ENCODE data around the gene CHERP. TPM values are rescaled to one million over a fixed set of nuclear protein-coding genes. Genes with fewer than 3 reads are reported as not detected.
A peak's percentile ranks its signal among the peaks of the same experiment; 100 is the strongest.
"Not testable (repeated sequence)": the region's sequence is repeated elsewhere in the genome, so short reads cannot be mapped to it uniquely, and the experiment has no call there.

The CHERP gene
- total and polyA plus RNA-seq, 7 experiments from 2014 or later: 10.4 to 80.7 (median 60.4) TPM

DNA sequence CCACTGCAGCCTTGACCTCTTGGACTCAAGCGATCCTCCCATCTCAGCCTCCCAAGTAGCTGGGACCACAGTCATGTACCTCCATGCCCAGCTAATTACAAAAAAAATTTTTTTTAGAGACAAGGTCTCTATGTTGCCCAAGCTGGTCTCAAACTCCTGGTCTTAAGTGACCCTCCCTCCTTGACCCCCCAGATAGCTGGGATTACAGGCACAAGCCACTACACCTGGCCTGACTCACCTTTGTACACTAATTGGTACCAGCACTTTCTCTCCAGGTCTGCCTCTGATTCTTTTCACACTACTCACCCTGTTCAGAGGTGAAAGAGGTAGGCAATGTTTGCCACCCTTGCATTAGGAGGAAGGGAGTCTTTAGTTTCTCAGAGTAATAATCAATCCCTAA lies 64.9 kb downstream of the CHERP start:
- H3K27ac Mint-ChIP-seq: no peak overlapping the region
- POLR2A ChIA-PET: no interaction called here
- intact Hi-C loops (cut with micrococcal nuclease): no loop called here
- H3K4me3 Mint-ChIP-seq: no peak overlapping the region
- peaks cover 0 to 4% (median 0%) of the 10 kb centered on the region in 11 donors for H3K9me3 Mint-ChIP-seq
- Histone ChIP-seq H3K36me3 (ENCODE audit: control insufficient read depth in 2 of 3, insufficient read depth in 3 of 3, low read length in 3 of 3) (no peaks in the 10 kb centered on the region), H3K4me3 (ENCODE audit: low read length) (no peak overlapping the region), H3K4me1 (ENCODE audit: control insufficient read depth in 2 of 2, insufficient read depth in 2 of 2, low read length in 2 of 2) (no peaks in the 10 kb centered on the region), H3K27me3 (ENCODE audit: control insufficient read depth in 2 of 2, insufficient read depth in 2 of 2, low read length in 2 of 2) (no peaks in the 10 kb centered on the region), H3K27ac (ENCODE audit: low read depth, low read length) (no peak overlapping the region), H3K9me3 (ENCODE audit: control insufficient read depth in 2 of 3, low read length in 3 of 3) (no peaks in the 10 kb centered on the region)
- H3K27me3 Mint-ChIP-seq: peaks cover 0 to 6% (median 0%) of the 10 kb centered on the region in 5 donors
- no peak for DNase-seq
- no peak for ATAC-seq
- no peaks in the 10 kb centered on the region for H3K4me1 Mint-ChIP-seq
- peaks cover 0 to 3% (median 0%) of the 10 kb centered on the region in 5 donors for H3K36me3 Mint-ChIP-seq
- CTCF ChIA-PET: no interaction called here

DNA sequence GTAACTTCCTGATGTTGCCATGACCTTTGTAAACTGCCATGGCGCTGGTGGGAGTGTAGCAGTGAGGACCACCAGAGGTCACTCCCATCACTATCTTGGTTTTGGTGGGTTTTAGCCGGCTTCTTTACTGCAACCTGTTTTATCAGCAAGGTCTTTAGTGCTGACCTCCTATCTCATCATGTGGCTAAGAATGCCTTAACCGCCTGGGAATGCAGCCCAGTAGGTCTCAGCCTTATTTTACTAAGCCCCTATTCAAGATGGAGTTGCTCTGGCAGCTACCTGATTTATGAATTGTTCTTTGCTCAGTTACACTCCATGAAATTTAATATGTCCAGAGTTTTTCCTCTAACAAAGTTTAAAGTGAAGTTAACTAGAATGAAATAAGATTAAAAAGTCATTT lies 65.8 kb downstream of the CHERP start:
- H3K36me3 Mint-ChIP-seq: peaks cover 0 to 3% (median 0%) of the 10 kb centered on the region in 5 donors
- no peaks in the 10 kb centered on the region for H3K27me3 ChIP-seq (ENCODE audit: control insufficient read depth in 2 of 2, insufficient read depth in 2 of 2, low read length in 2 of 2)
- H3K4me1 Mint-ChIP-seq: no peaks in the 10 kb centered on the region
- ChIA-PET CTCF (no interaction called here), POLR2A (no interaction called here)
- H3K27ac Mint-ChIP-seq: peak overlapping the region in 1 of 9 donors; percentile 10
- no peaks in the 10 kb centered on the region for H3K36me3 ChIP-seq (ENCODE audit: control insufficient read depth in 2 of 3, insufficient read depth in 3 of 3, low read length in 3 of 3)
- H3K27ac ChIP-seq (ENCODE audit: low read depth, low read length): no peak overlapping the region
- ATAC-seq (no peak), DNase-seq (no peak)
- no peak overlapping the region for H3K4me3 ChIP-seq (ENCODE audit: low read length)
- H3K4me1 ChIP-seq (ENCODE audit: control insufficient read depth in 2 of 2, insufficient read depth in 2 of 2, low read length in 2 of 2): no peaks in the 10 kb centered on the region
- no peaks in the 10 kb centered on the region for H3K9me3 ChIP-seq (ENCODE audit: control insufficient read depth in 2 of 3, low read length in 3 of 3)
- peaks cover 0 to 6% (median 0%) of the 10 kb centered on the region in 5 donors for H3K27me3 Mint-ChIP-seq
- peaks cover 0 to 4% (median 0%) of the 10 kb centered on the region in 11 donors for H3K9me3 Mint-ChIP-seq
- H3K4me3 Mint-ChIP-seq: no peak overlapping the region
- intact Hi-C loops (cut with micrococcal nuclease): no loop called here

DNA sequence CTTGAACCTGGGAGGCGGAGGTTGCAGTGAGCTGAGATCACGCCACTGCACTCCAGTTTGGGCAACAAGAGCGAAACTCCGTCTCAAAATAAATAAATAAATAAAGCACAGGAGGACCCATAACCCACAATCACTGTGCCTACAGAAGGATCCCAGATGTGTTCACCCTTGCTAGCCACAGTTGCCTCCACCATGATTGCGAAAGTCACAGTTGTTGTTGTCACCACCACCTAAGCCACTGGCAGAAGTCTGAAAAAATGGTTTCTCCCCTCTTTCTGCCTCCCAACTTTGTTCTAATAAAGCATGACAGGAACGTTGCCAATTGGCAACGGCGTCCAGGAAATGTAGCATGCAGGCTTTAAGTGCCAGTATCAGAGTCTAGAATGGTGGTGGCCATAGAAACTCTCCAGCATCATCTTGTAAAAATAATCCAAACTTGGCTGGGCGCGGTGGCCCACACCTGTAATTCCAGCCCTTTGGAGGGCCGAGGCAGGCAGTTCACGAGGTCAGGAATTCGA lies 68.3 kb downstream of the CHERP start:
- H3K4me1 ChIP-seq (ENCODE audit: control insufficient read depth in 2 of 2, insufficient read depth in 2 of 2, low read length in 2 of 2): peaks cover 5 to 15% of the 10 kb centered on the region in 2 donors
- Mint-ChIP-seq H3K4me3 (peak overlapping the region in 3 of 10 donors; percentile 8 to 55 (median 29)), H3K9me3 (peaks cover 0 to 4% (median 0%) of the 10 kb centered on the region in 11 donors), H3K36me3 (peaks cover 0 to 4% (median 0%) of the 10 kb centered on the region in 5 donors), H3K27me3 (peaks cover 0 to 6% (median 0%) of the 10 kb centered on the region in 5 donors), H3K27ac (no peak overlapping the region), H3K4me1 (peaks cover 10 to 24% (median 20%) of the 10 kb centered on the region in 7 donors)
- no peaks in the 10 kb centered on the region for H3K27me3 ChIP-seq (ENCODE audit: control insufficient read depth in 2 of 2, insufficient read depth in 2 of 2, low read length in 2 of 2)
- H3K27ac ChIP-seq (ENCODE audit: low read depth, low read length): no peak overlapping the region
- ChIA-PET CTCF (no interaction called here), POLR2A (no interaction called here)
- DNase-seq (no peak), ATAC-seq (no peak)
- intact Hi-C loops (cut with micrococcal nuclease): loop anchor here (2.0 to 5.0 kb wide), 4 partner anchors 68 to 1097 kb away; partner anchors contain the start of genes AKAP8 (in 1 of the 2), AP1M1 (in 1 of the 2), CHERP (in 1 of the 2) and SLC35E1 (in 1 of the 2)
- no peaks in the 10 kb centered on the region for H3K9me3 ChIP-seq (ENCODE audit: control insufficient read depth in 2 of 3, low read length in 3 of 3)
- no peak overlapping the region for H3K4me3 ChIP-seq (ENCODE audit: low read length)
- peaks cover 0 to 3% (median 0%) of the 10 kb centered on the region in 3 experiments for H3K36me3 ChIP-seq (ENCODE audit: control insufficient read depth in 2 of 3, insufficient read depth in 3 of 3, low read length in 3 of 3)

DNA sequence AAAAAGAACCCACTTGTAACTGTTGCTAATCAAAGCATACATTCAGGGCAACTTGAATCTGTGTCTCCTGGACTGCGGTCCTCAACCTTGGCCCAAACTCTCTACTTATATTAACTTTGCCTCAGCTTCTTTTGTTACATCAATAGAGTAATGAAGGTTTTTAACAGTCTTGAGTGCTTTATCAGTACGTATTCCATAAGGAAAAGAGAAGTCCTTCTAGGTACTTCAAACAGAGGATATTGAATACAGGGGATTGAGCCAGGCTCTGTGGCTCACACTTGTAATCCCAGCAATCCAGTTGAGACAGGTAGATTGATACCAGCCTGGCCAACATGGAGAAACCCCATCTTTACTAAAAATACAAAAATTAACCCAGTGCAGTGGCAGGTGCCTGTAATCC lies 69.2 kb downstream of the CHERP start:
- H3K36me3 ChIP-seq (ENCODE audit: control insufficient read depth in 2 of 3, insufficient read depth in 3 of 3, low read length in 3 of 3): peaks cover 0 to 3% (median 0%) of the 10 kb centered on the region in 3 experiments
- H3K27me3 Mint-ChIP-seq: peaks cover 0 to 6% (median 0%) of the 10 kb centered on the region in 5 donors
- peaks cover 5 to 15% of the 10 kb centered on the region in 2 donors for H3K4me1 ChIP-seq (ENCODE audit: control insufficient read depth in 2 of 2, insufficient read depth in 2 of 2, low read length in 2 of 2)
- ChIA-PET POLR2A (interaction anchor here (0.6 to 0.7 kb wide), 5 partner anchors 9 to 1060 kb away, joined by 3 read pairs; partner anchors contain the start of genes C19orf44 and CALR3), CTCF (no interaction called here)
- intact Hi-C loops (cut with micrococcal nuclease): loop anchor here (1.0 to 5.0 kb wide), 7 partner anchors 23 to 1096 kb away; partner anchors contain the start of genes C19orf44 (in 2 of the 2), CALR3 (in 2 of the 2), MED26 (in 2 of the 2) and AKAP8 (in 1 of the 2)
- H3K27ac ChIP-seq (ENCODE audit: low read depth, low read length): no peak overlapping the region
- H3K4me1 Mint-ChIP-seq: peaks cover 19 to 33% (median 30%) of the 10 kb centered on the region in 7 donors
- H3K27me3 ChIP-seq (ENCODE audit: control insufficient read depth in 2 of 2, insufficient read depth in 2 of 2, low read length in 2 of 2): no peaks in the 10 kb centered on the region
- H3K9me3 Mint-ChIP-seq: peaks cover 0 to 4% (median 0%) of the 10 kb centered on the region in 11 donors
- H3K36me3 Mint-ChIP-seq: peaks cover 0 to 4% (median 0%) of the 10 kb centered on the region in 5 donors
- peak overlapping the region in 2 of 9 donors; percentile 48 to 56 for H3K27ac Mint-ChIP-seq
- ATAC-seq (no peak), DNase-seq (no peak)
- peak overlapping the region; percentile 25 to 68 (median 50) for H3K4me3 Mint-ChIP-seq
- H3K9me3 ChIP-seq (ENCODE audit: control insufficient read depth in 2 of 3, low read length in 3 of 3): no peaks in the 10 kb centered on the region
- no peak overlapping the region for H3K4me3 ChIP-seq (ENCODE audit: low read length)

DNA sequence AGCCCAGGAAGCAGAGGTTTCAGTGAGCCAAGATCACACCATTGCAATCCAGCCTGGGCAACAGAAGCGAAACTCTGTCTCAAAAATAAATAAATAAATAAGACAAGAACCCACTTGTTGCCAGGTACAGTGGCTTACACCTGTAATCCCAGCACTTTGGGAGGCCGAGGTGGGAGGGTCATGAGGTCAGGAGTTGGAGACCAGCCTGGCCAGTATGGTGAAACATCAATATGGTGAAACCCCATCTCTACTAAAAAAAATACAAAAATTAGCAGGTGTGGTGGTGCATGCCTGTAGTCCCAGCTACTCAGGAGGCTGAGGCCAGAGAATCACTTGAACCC lies 69.7 kb downstream of the CHERP start:
- Histone ChIP-seq H3K27ac (ENCODE audit: low read depth, low read length) (peak overlapping the region; percentile 96), H3K4me1 (ENCODE audit: control insufficient read depth in 2 of 2, insufficient read depth in 2 of 2, low read length in 2 of 2) (peaks cover 5 to 15% of the 10 kb centered on the region in 2 donors), H3K4me3 (ENCODE audit: low read length) (peak overlapping the region; percentile 96)
- H3K27me3 ChIP-seq (ENCODE audit: control insufficient read depth in 2 of 2, insufficient read depth in 2 of 2, low read length in 2 of 2); CTCF ChIA-PET; H3K9me3 ChIP-seq (ENCODE audit: control insufficient read depth in 2 of 3, low read length in 3 of 3); H3K27me3 Mint-ChIP-seq; DNase-seq; ATAC-seq; H3K9me3 Mint-ChIP-seq; H3K36me3 Mint-ChIP-seq; H3K36me3 ChIP-seq (ENCODE audit: control insufficient read depth in 2 of 3, insufficient read depth in 3 of 3, low read length in 3 of 3): not testable (repeated sequence)
- intact Hi-C loops (cut with micrococcal nuclease): loop anchor here (1.0 to 5.0 kb wide), 7 partner anchors 24 to 1095 kb away; partner anchors contain the start of genes C19orf44 (in 2 of the 2), CALR3 (in 2 of the 2), MED26 (in 2 of the 2) and AKAP8 (in 1 of the 2)
- Mint-ChIP-seq H3K4me1 (peaks cover 24 to 38% (median 34%) of the 10 kb centered on the region in 7 donors), H3K4me3 (peak overlapping the region in 9 of 10 donors; percentile 67 to 88 (median 82)), H3K27ac (peak overlapping the region in 2 of 9 donors; percentile 56 to 57)
- POLR2A ChIA-PET: interaction anchor here (0.6 to 0.7 kb wide), 4 partner anchors 9 to 1059 kb away, joined by 3 read pairs; partner anchors contain the start of genes C19orf44 and CALR3

DNA sequence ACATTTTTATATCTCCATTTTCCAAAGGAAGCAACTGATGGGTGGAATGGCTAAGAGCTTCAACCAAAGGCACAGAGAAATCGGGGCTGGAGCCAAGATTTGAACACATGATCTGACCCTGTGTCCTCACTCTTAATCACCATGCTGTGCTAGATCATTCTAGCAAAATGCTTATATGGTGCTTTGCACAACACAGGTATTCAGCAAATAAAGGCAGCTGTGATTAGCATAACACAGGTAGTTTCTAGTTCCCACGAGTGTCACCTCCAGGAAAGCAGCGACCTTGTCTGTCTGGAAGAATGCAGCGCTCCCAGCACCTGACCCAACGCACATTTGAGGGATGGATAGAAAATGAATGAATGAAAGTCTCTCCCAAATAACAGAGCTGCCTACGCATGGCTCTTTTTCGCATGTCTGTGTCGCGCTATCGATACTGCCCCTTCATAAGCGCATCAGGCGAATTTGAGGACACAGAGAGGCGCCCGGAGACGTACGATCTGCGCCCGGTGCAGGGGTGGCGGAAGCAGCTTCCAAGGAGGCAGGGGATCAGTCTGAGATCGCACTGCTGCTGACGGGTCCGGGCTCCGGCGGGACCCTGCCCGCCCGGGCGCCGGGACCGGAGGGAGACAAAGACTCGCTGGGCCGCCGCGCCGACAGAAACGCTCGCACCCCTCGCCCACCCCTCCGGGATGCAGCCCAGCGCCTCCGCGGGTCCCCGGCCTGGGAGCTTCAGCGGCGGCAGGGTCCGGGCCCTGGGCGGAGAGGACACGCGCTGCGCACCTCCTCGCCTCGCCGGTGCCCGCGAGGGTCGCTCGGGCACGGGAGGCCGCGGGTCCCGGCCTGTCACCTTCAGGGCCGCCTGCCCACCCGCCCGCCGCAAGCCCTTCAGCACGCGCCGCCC lies 71.1 kb downstream of the CHERP start:
- POLR2A ChIA-PET: interaction anchor here (0.5 to 1.9 kb wide), 3 partner anchors 25 to 1092 kb away, joined by 3 to 4 read pairs (median 3); partner anchors contain the start of genes C19orf44 and CALR3
- H3K36me3 Mint-ChIP-seq: peaks cover 0 to 4% (median 0%) of the 10 kb centered on the region in 5 donors
- H3K9me3 Mint-ChIP-seq: peaks cover 0 to 4% (median 0%) of the 10 kb centered on the region in 11 donors
- peaks cover 30 to 47% (median 41%) of the 10 kb centered on the region in 7 donors for H3K4me1 Mint-ChIP-seq
- intact Hi-C loops (cut with micrococcal nuclease): loop anchor here (1.0 to 5.0 kb wide), 5 partner anchors 71 to 1094 kb away; partner anchors contain the start of genes AKAP8 (in 1 of the 2), AP1M1 (in 1 of the 2), CHERP (in 1 of the 2) and HAUS8 (in 1 of the 2)
- Histone ChIP-seq H3K4me1 (ENCODE audit: control insufficient read depth in 2 of 2, insufficient read depth in 2 of 2, low read length in 2 of 2) (peaks cover 5 to 15% of the 10 kb centered on the region in 2 donors), H3K9me3 (ENCODE audit: control insufficient read depth in 2 of 3, low read length in 3 of 3) (no peaks in the 10 kb centered on the region), H3K4me3 (ENCODE audit: low read length) (peak overlapping the region; percentile 96), H3K36me3 (ENCODE audit: control insufficient read depth in 2 of 3, insufficient read depth in 3 of 3, low read length in 3 of 3) (peaks cover 0 to 3% (median 0%) of the 10 kb centered on the region in 3 experiments), H3K27ac (ENCODE audit: low read depth, low read length) (peak overlapping the region; percentile 96), H3K27me3 (ENCODE audit: control insufficient read depth in 2 of 2, insufficient read depth in 2 of 2, low read length in 2 of 2) (no peaks in the 10 kb centered on the region)
- H3K27me3 Mint-ChIP-seq: peaks cover 0 to 2% (median 0%) of the 10 kb centered on the region in 5 donors
- ATAC-seq (peak; percentile 2), DNase-seq (peak in 5 of 9 donors; percentile 14 to 40 (median 18))
- H3K27ac Mint-ChIP-seq: peak overlapping the region; percentile 18 to 87 (median 79)
- CTCF ChIA-PET: interaction anchor here (0.5 kb wide), 1 partner anchor 274 kb away, joined by 4 read pairs; no protein-coding TSS in a partner anchor
- H3K4me3 Mint-ChIP-seq: peak overlapping the region; percentile 84 to 93 (median 88)

Data from naive thymus-derived CD4-positive, alpha-beta T cell (primary cell).